NCI-H748 treated with DMSO at 0.1 percent for 48 hours (cell line): ENCODE results near the gene MYCT1.

Experiments used
- DNase-seq: peaks from one replicate; lab custom pipeline; 2025; lab: John Stamatoyannopoulos, UW

MYCT1 gene

GRCh38 chr6:152723398-152723797 is 25.7 kb downstream of the MYCT1 start:
- no peak for DNase-seq

DNA sequence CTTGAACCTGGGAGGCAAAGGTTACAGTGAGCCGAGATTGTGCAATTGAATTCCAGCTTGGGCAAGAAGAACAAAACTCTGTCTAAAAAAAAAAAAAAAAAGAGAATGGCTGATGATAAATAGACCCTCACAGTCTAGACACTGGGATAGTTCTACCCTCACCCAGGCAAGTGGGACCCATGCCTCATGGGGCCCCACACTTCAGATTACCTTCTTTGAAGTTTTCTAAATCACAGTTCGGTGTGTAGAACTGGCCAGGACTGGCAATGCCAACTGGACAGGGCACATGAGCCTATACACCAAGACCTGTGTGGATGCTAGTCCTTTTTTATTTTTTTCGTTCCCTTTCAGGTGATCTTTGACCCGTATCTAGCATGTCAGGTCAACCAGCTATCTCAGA is 28.6 kb downstream of the MYCT1 start:
- DNase-seq = no peak

DNA sequence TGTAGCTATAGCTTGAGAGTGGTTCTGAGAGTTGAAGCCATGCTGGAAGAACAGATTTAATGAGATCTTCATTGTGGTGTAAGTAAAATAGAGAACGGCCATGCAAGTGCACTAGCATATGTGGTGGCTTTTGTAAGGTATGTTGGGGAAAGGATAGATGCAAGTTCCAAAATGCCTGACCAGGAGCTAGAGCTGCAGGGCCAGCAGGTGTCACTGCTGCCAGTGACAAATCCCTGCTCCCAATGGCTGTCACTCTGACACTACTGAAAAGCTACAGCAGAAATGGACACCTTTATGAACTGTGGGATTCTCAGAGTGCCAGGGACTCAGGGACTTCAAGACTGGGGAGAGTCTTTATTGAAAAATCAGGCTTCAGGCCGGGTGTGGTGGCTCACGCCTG is 29.8 kb downstream of the MYCT1 start:
- no peak for DNase-seq

DNA sequence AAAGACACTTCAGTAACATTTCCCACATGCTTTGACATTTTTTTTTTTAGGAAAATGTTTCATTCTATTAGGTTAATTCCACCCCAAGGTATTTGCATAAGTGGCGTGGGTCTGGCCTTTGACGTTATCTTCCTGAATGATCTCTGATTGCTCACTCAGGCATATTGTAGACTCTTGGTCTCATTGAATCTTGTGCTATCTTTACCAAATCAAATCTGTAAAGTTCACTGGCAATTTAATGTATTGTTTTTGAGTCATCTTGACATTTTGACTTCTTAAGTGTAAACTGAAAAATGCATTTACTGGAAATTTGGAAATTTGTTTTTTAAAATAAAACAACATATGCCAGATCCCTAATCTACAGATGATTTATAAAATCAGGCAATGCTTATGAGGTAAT is 36.9 kb downstream of the MYCT1 start:
- DNase-seq = no peak

DNA sequence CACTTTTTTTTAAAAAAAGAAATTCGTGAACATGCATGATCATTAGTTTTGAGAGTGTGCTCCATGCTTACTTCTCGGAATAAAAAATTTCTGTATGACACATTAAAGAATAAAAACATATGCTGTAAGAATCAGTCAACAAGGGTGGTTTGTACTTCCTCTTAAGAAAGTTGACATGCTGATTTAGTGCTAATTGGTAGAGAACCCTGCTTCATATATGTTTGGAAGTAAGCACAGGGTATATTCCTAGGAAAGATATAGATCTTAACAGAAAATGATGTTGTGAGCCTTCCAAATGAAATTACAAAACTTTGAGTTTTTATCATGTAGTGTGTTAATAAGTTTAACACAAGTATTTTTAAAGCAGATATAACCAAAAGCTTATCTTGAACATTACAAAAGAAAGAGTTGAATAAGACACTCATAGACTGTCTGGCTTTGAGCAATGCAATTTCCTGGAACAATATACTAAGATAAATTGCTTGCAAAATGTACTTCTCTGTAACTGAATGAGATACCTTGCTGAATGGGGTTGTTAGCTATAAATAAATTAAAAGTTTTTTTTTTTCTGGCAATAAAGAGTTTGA is 39.1 kb downstream of the MYCT1 start:
- no peak for DNase-seq

DNA sequence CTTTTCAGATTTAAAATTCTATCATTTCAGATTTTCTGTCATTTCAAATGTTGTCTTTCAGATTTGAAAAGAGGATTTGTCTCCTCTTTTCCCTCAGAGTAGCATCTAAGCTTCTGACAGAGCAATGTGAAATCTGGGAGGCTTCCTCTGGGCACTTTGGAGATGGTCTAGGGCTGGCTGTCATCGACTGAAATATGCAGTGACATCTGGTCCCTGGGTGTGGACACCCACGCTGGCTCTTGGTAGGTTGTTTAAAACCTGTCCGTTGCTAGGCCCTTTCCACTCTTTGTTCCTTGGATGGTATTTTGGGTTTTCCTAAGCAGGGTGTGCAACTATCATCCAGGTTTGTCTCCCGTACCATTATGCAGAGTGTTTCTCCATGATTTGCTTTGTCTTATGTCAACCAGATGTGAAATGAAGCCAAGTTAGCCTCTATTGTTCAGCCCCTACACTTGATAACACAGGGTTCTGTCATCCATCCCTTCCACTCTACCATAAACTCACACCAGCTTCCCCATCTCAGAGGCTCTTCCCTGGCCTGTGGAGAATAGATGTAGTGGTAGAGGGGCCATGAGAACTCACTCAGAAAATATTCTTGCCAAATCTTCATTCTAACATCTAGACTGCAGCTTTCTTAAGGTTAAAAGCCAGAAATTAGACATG is 47.9 kb downstream of the MYCT1 start:
- no peak for DNase-seq

- no peak for DNase-seq
Measured at GRCh38 chr6:152746172-152746553, 48.5 kb downstream of the MYCT1 start.

GRCh38 chr6:152748843-152749242 is 51.1 kb downstream of the MYCT1 start:
- no peak for DNase-seq

- no peak for DNase-seq
Measured at GRCh38 chr6:152749336-152749735, 51.6 kb downstream of the MYCT1 start.

GRCh38 chr6:152750694-152751093 is 53.0 kb downstream of the MYCT1 start, which contains the start of gene VIP:
VIP (plus strand) TSS chr6:152750797; CDS start chr6:152752178, 1,381 bp downstream.
- DNase-seq = no peak

DNA sequence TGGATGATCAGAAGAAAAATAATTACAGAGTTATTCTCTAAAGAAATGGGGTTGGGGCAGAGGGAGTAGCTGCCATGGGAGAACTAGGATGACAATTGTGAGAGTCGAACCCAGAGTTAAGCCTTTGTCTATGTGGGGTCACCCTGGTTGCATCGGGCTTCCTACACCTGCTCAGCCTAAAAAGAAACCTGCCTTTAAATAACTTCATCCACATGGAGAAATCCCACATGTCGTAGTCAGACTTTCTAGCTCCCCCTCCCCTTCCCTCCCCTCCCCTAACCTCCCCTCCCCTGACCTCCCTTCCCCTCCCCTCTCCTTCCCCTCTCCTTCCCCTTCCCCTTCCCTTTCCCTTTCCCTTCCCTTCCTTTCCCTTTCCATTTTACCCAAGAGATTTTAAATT is 67.6 kb downstream of the MYCT1 start:
- DNase-seq = no peak

DNA sequence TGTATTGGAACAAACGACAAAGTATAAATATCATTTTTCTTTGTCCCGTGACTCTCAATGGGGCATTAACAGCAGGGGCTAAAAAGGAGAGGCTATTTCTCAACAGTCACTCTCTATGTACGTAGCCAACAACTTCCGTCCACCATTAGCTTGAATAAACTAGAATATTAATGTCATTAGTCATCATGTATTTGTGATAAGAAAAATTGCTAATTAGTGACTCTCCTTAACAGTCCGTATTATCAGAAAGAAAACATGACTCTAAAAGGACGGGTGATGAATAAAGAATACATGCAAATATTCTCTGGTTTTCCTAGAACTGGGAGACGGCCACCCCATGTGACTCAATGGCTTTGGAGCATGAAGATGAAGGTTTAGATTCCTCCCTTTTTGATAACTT is 71.5 kb downstream of the MYCT1 start:
- no peak for DNase-seq

GRCh38 chr6:152769993-152770392 is 72.3 kb downstream of the MYCT1 start:
- DNase-seq = no peak

GRCh38 chr6:152771061-152771687 is 73.5 kb downstream of the MYCT1 start:
- DNase-seq = no peak
